HUES64 (cell line): ENCODE measurements around the gene FNDC10.
"Not testable (repeated sequence)": the region's sequence is repeated elsewhere in the genome, so short reads cannot be mapped to it uniquely, and the experiment has no call there.

Experiments
- H3K27ac ChIP-seq: 2 replicates; pipeline ENCODE4 v1.7.0; 2013; ENCODE audit warnings: low read depth, low read length, inconsistent platforms
- H3K27me3 ChIP-seq: 2 replicates; pipeline ENCODE4 v1.6.1; 2013; ENCODE audit warnings: mild to moderate bottlenecking, low read length; ENCODE audit not compliant: insufficient read depth
- H3K36me3 ChIP-seq: 2 replicates; pipeline ENCODE4 v1.6.1; 2013; ENCODE audit warnings: mild to moderate bottlenecking, low read length; ENCODE audit not compliant: insufficient read depth
- H3K4me1 ChIP-seq: 2 replicates; pipeline ENCODE4 v1.6.1; 2013; ENCODE audit warnings: mild to moderate bottlenecking, low read length, moderate library complexity; ENCODE audit not compliant: insufficient read depth
- H3K4me3 ChIP-seq: 2 replicates; pipeline ENCODE4 v1.5.1; 2013; ENCODE audit warnings: mild to moderate bottlenecking, low read length, moderate library complexity
- H3K9ac ChIP-seq: 2 replicates; pipeline ENCODE4 v1.6.1; 2013; ENCODE audit warnings: mild to moderate bottlenecking, low read depth, low read length
- H3K9me3 ChIP-seq: 2 replicates; pipeline ENCODE4 v1.6.1; 2013; ENCODE audit warnings: low read depth, low read length; ENCODE audit not compliant: insufficient read depth
- WGBS: fragments of 150-250, 120-280 bp; methylation state at CpG from one replicate; pipeline ENCODE4 v1.1.7; 2013; ENCODE audit warnings: missing lambda C conversion rate; 5-methylcytosine and 5-hydroxymethylcytosine counted together

Gene FNDC10

GRCh38 chr1:1559066-1559465 is 40.9 kb downstream of the FNDC10 start:
- Histone ChIP-seq H3K9me3 (no peaks in the 10 kb centered on the region), H3K9ac (no peak overlapping the region), H3K27me3 (no peaks in the 10 kb centered on the region), H3K36me3 (peaks cover 50% of the 10 kb centered on the region), H3K4me3 (no peak overlapping the region), H3K4me1 (no peaks in the 10 kb centered on the region), H3K27ac (no peak overlapping the region)
- 91% methylated on average over 17 of the region's 17 CpGs for WGBS

- H3K4me3 ChIP-seq, result no peak overlapping the region
- H3K4me1 ChIP-seq, result no peaks in the 10 kb centered on the region
- H3K36me3 ChIP-seq, result peaks cover 46% of the 10 kb centered on the region
- no peak overlapping the region for H3K27ac ChIP-seq
- H3K9ac ChIP-seq, result no peak overlapping the region
- H3K9me3 ChIP-seq, result no peaks in the 10 kb centered on the region
- WGBS, result 91% methylated on average over 4 of the region's 4 CpGs
- no peaks in the 10 kb centered on the region for H3K27me3 ChIP-seq
Observed at GRCh38 chr1:1558591-1558990, 41.3 kb downstream of the FNDC10 start.

- WGBS, result 95% methylated on average over 7 of the region's 7 CpGs
- H3K9me3 ChIP-seq, H3K27me3 ChIP-seq, H3K4me3 ChIP-seq, H3K4me1 ChIP-seq, H3K27ac ChIP-seq, H3K9ac ChIP-seq: not testable (repeated sequence)
- peaks cover 38% of the 10 kb centered on the region for H3K36me3 ChIP-seq
Observed at GRCh38 chr1:1557688-1558087, 42.2 kb downstream of the FNDC10 start.

GRCh38 chr1:1556961-1557360 is 43.0 kb downstream of the FNDC10 start:
- not testable (repeated sequence) for H3K27ac ChIP-seq, H3K4me3 ChIP-seq, H3K27me3 ChIP-seq, H3K9me3 ChIP-seq, H3K4me1 ChIP-seq, H3K9ac ChIP-seq
- WGBS, result 97% methylated on average over 11 of the region's 11 CpGs
- H3K36me3 ChIP-seq, result peaks cover 34% of the 10 kb centered on the region

- no peaks in the 10 kb centered on the region for H3K4me1 ChIP-seq
- H3K27me3 ChIP-seq, result no peaks in the 10 kb centered on the region
- WGBS, result 97% methylated on average over 6 of the region's 6 CpGs
- no peaks in the 10 kb centered on the region for H3K9me3 ChIP-seq
- no peak overlapping the region for H3K9ac ChIP-seq
- peaks cover 30% of the 10 kb centered on the region for H3K36me3 ChIP-seq
- no peak overlapping the region for H3K4me3 ChIP-seq
- no peak overlapping the region for H3K27ac ChIP-seq
Observed at GRCh38 chr1:1556505-1556904, 43.4 kb downstream of the FNDC10 start.

- Histone ChIP-seq H3K27me3 (no peaks in the 10 kb centered on the region), H3K36me3 (peaks cover 17% of the 10 kb centered on the region), H3K4me3 (no peak overlapping the region), H3K9ac (no peak overlapping the region), H3K9me3 (no peaks in the 10 kb centered on the region), H3K4me1 (no peaks in the 10 kb centered on the region), H3K27ac (no peak overlapping the region)
- 92% methylated on average over 31 of the region's 31 CpGs for WGBS
Observed at GRCh38 chr1:1554926-1555915, 44.7 kb downstream of the FNDC10 start.

GRCh38 chr1:1554550-1554925 is 45.4 kb downstream of the FNDC10 start:
- H3K4me1 ChIP-seq, result no peaks in the 10 kb centered on the region
- H3K27me3 ChIP-seq, result no peaks in the 10 kb centered on the region
- H3K36me3 ChIP-seq, result peaks cover 13% of the 10 kb centered on the region
- H3K27ac ChIP-seq, result no peak overlapping the region
- no peak overlapping the region for H3K4me3 ChIP-seq
- H3K9me3 ChIP-seq, result no peaks in the 10 kb centered on the region
- 95% methylated on average over 13 of the region's 13 CpGs for WGBS
- H3K9ac ChIP-seq, result no peak overlapping the region

GRCh38 chr1:1553821-1554494 is 46.0 kb downstream of the FNDC10 start:
- Histone ChIP-seq H3K9me3 (no peaks in the 10 kb centered on the region), H3K27me3 (no peaks in the 10 kb centered on the region), H3K4me3 (no peak overlapping the region), H3K27ac (no peak overlapping the region), H3K9ac (no peak overlapping the region), H3K4me1 (no peaks in the 10 kb centered on the region), H3K36me3 (peaks cover 13% of the 10 kb centered on the region)
- 95% methylated on average over 35 of the region's 35 CpGs for WGBS

- H3K36me3 ChIP-seq, result peaks cover 18% of the 10 kb centered on the region
- no peak overlapping the region for H3K9ac ChIP-seq
- 95% methylated on average over 10 of the region's 10 CpGs for WGBS
- no peaks in the 10 kb centered on the region for H3K9me3 ChIP-seq
- H3K4me3 ChIP-seq, result no peak overlapping the region
- no peak overlapping the region for H3K27ac ChIP-seq
- H3K4me1 ChIP-seq, result no peaks in the 10 kb centered on the region
- no peaks in the 10 kb centered on the region for H3K27me3 ChIP-seq
Observed at GRCh38 chr1:1552263-1552639, 47.7 kb downstream of the FNDC10 start.

- Histone ChIP-seq H3K27me3 (no peaks in the 10 kb centered on the region), H3K27ac (0 out of 2 replicates have a peak overlapping the region, but pooled peaks have one; percentile 20), H3K9me3 (no peaks in the 10 kb centered on the region), H3K36me3 (peaks cover 20% of the 10 kb centered on the region), H3K9ac (no peak overlapping the region), H3K4me3 (no peak overlapping the region), H3K4me1 (no peaks in the 10 kb centered on the region)
- 95% methylated on average over 33 of the region's 33 CpGs for WGBS
Observed at GRCh38 chr1:1551524-1552262, 48.2 kb downstream of the FNDC10 start.
